Right hindlimb (tissue), 1 donor: ENCODE measurements around the gene SLC25A40.
"Not testable (repeated sequence)": the region's sequence is repeated elsewhere in the genome, so short reads cannot be mapped to it uniquely, and the experiment has no call there.

ENCODE experiments used
- DNase-seq: peaks from one replicate; pipeline ENCODE4 v3.0.0-alpha.2; 2018

SLC25A40 gene

GRCh38 chr7:87876040-87876868 lies at the start of gene SLC25A40, which contains the start of gene DBF4:
TSS of gene SLC25A40 (minus strand) at chr7:87876360. CDS start at chr7:87858727, 17,633 bp downstream.
TSS of gene DBF4 (plus strand) at chr7:87876493. CDS start at chr7:87876733, 240 bp downstream.
- peak; percentile 96 for DNase-seq

- not testable (repeated sequence) for DNase-seq
Observed at GRCh38 chr7:87922759-87923395, 46.7 kb upstream of the SLC25A40 start.

GRCh38 chr7:87920578-87920977 lies 44.4 kb upstream of the SLC25A40 start:
- no peak for DNase-seq

- no peak for DNase-seq
Observed at GRCh38 chr7:87919875-87920274, 43.7 kb upstream of the SLC25A40 start.

GRCh38 chr7:87918740-87919139 lies 42.6 kb upstream of the SLC25A40 start:
- DNase-seq = no peak

GRCh38 chr7:87912121-87912520 lies 36.0 kb upstream of the SLC25A40 start:
- DNase-seq = no peak

- not testable (repeated sequence) for DNase-seq
Observed at GRCh38 chr7:87908814-87909213, 32.7 kb upstream of the SLC25A40 start.

GRCh38 chr7:87907136-87907906 lies 31.2 kb upstream of the SLC25A40 start:
- not testable (repeated sequence) for DNase-seq

- DNase-seq = no peak
Observed at GRCh38 chr7:87899255-87899654, 23.1 kb upstream of the SLC25A40 start.

GRCh38 chr7:87895363-87895762 lies 19.2 kb upstream of the SLC25A40 start:
- DNase-seq = no peak

GRCh38 chr7:87886875-87887274 lies 10.7 kb upstream of the SLC25A40 start:
- DNase-seq = no peak

- DNase-seq = no peak
Observed at GRCh38 chr7:87885018-87885417, 8.9 kb upstream of the SLC25A40 start.

GRCh38 chr7:87882151-87882937 lies 6.2 kb upstream of the SLC25A40 start:
- DNase-seq = peak; percentile 27

GRCh38 chr7:87878208-87878735 lies 2.1 kb upstream of the SLC25A40 start:
- DNase-seq = no peak

GRCh38 chr7:87877366-87878040 lies 1.3 kb upstream of the SLC25A40 start:
- DNase-seq = no peak

- DNase-seq = peak; percentile 79
Observed at GRCh38 chr7:87876869-87877234, 692 bp upstream of the SLC25A40 start.

GRCh38 chr7:87875151-87876039 lies 765 bp downstream of the SLC25A40 start:
- no peak for DNase-seq

- DNase-seq = no peak
Observed at GRCh38 chr7:87874066-87874465, 2.1 kb downstream of the SLC25A40 start.

- DNase-seq = not testable (repeated sequence)
Observed at GRCh38 chr7:87873328-87873727, 2.8 kb downstream of the SLC25A40 start.

GRCh38 chr7:87872346-87872745 lies 3.8 kb downstream of the SLC25A40 start:
- DNase-seq = no peak

- no peak for DNase-seq
Observed at GRCh38 chr7:87870471-87870870, 5.7 kb downstream of the SLC25A40 start.
